ENCODE data around the gene TMEM217.

The TMEM217 gene

DNA sequence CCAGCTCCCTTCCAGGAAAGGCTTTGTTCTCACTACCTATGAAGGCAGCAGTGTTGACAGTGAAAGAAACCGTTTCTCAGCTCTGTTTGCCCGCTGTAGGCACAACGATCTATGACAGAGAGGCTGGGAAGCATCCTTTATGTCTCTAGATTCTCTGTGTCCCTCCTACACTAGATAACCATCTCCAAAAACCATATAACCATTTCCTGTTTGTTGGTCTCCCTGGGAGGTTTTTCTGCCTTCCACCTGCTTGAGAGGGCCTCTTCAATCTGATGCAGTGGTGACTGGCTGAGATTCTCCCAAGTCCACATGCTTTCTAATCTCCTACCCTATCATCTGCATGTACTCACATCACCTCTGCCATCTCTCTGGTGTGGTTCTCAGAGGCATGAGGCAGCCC, 32.0 kb upstream of the TMEM217 start:
- ChIA-PET CTCF (interaction anchor here (0.9 to 2.1 kb wide), 3 partner anchors 12 to 18 kb away, joined by 4 to 8 read pairs (median 4); no protein-coding TSS in a partner anchor), POLR2A (no interaction called here)
- no peak for DNase-seq
- Histone ChIP-seq H3K4me1 (ENCODE audit: control extremely low read depth in 1 of 4, control insufficient read depth in 4 of 4, insufficient read depth in 4 of 4, low read length in 3 of 4) (peaks cover 0 to 15% (median 3%) of the 10 kb centered on the region in 4 experiments), H3K27me3 (replicated peaks in 2 of 5; ENCODE audit: control insufficient read depth in 4 of 5, insufficient read depth in 5 of 5, low read length in 4 of 5) (no peaks in the 10 kb centered on the region), H3K4me3 (ENCODE audit: control insufficient read depth in 1 of 7, extremely low read depth in 1 of 7, insufficient read depth in 4 of 7, low read depth in 2 of 7, low read length in 6 of 7) (no peak overlapping the region), H3K27ac (ENCODE audit: insufficient read depth in 1 of 2, low read depth in 1 of 2, low read length in 2 of 2, poor library complexity in 1 of 2, severe bottlenecking in 2 of 2) (no peak overlapping the region), H3K36me3 (ENCODE audit: control insufficient read depth in 4 of 4, insufficient read depth in 4 of 4, low read length in 3 of 4) (peaks cover 16 to 59% (median 28%) of the 10 kb centered on the region in 4 experiments), H3K9me3 (ENCODE audit: control extremely low read depth in 1 of 5, control insufficient read depth in 4 of 5, insufficient read depth in 2 of 5, low read depth in 1 of 5, low read length in 4 of 5) (peaks cover 0 to 4% (median 2%) of the 10 kb centered on the region in 5 experiments)
- WGBS (ENCODE audit: insufficient coverage): 100% methylated on average over 3 of the region's 3 CpGs

DNA sequence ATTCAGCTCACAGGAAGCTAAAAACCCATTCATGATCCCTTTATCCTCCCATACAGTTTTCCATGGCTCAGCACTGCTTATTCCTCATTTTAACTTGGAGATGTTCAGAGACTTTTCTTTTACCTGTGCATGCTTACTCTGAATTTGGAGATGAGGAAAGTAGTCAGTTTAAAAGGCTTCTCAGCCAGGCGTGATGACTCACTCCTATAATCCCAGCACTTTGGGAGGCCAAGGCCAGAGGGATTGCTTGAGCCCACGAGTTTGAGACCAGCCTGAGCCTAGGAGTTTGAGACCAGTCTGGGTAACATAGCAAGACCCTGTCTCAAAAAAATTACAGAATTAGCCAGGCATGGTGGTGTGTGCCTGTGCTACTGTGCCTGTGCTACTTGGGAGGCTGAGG, 30.3 kb upstream of the TMEM217 start:
- Histone ChIP-seq H3K27me3 (replicated peaks in 2 of 5; ENCODE audit: control insufficient read depth in 4 of 5, insufficient read depth in 5 of 5, low read length in 4 of 5) (no peaks in the 10 kb centered on the region), H3K36me3 (ENCODE audit: control insufficient read depth in 4 of 4, insufficient read depth in 4 of 4, low read length in 3 of 4) (peaks cover 17 to 63% (median 31%) of the 10 kb centered on the region in 4 experiments), H3K4me1 (ENCODE audit: control extremely low read depth in 1 of 4, control insufficient read depth in 4 of 4, insufficient read depth in 4 of 4, low read length in 3 of 4) (peaks cover 0 to 15% (median 3%) of the 10 kb centered on the region in 4 experiments), H3K9me3 (ENCODE audit: control extremely low read depth in 1 of 5, control insufficient read depth in 4 of 5, insufficient read depth in 2 of 5, low read depth in 1 of 5, low read length in 4 of 5) (no peaks in the 10 kb centered on the region), H3K4me3 (ENCODE audit: control insufficient read depth in 1 of 7, extremely low read depth in 1 of 7, insufficient read depth in 4 of 7, low read depth in 2 of 7, low read length in 6 of 7) (no peak overlapping the region), H3K27ac (ENCODE audit: insufficient read depth in 1 of 2, low read depth in 1 of 2, low read length in 2 of 2, poor library complexity in 1 of 2, severe bottlenecking in 2 of 2) (no peak overlapping the region)
- POLR2A ChIA-PET: no interaction called here
- DNase-seq: no peak
- 100% methylated on average over 2 of the region's 2 CpGs for WGBS (ENCODE audit: insufficient coverage)
- CTCF ChIA-PET: interaction anchor here (1.9 kb wide), 1 partner anchor 17 kb away, joined by 4 read pairs; no protein-coding TSS in a partner anchor

- Histone ChIP-seq H3K9me3 (ENCODE audit: control extremely low read depth in 1 of 5, control insufficient read depth in 4 of 5, insufficient read depth in 2 of 5, low read depth in 1 of 5, low read length in 4 of 5) (no peaks in the 10 kb centered on the region), H3K4me1 (ENCODE audit: control extremely low read depth in 1 of 4, control insufficient read depth in 4 of 4, insufficient read depth in 4 of 4, low read length in 3 of 4) (peaks cover 0 to 15% (median 3%) of the 10 kb centered on the region in 4 experiments), H3K27me3 (replicated peaks in 2 of 5; ENCODE audit: control insufficient read depth in 4 of 5, insufficient read depth in 5 of 5, low read length in 4 of 5) (no peaks in the 10 kb centered on the region), H3K27ac (ENCODE audit: insufficient read depth in 1 of 2, low read depth in 1 of 2, low read length in 2 of 2, poor library complexity in 1 of 2, severe bottlenecking in 2 of 2) (no peak overlapping the region), H3K36me3 (ENCODE audit: control insufficient read depth in 4 of 4, insufficient read depth in 4 of 4, low read length in 3 of 4) (peaks cover 17 to 67% (median 36%) of the 10 kb centered on the region in 4 experiments), H3K4me3 (ENCODE audit: control insufficient read depth in 1 of 7, extremely low read depth in 1 of 7, insufficient read depth in 4 of 7, low read depth in 2 of 7, low read length in 6 of 7) (no peak overlapping the region)
- CTCF ChIA-PET: no interaction called here
- WGBS (ENCODE audit: insufficient coverage): no CpG with 5 or more reads among the region's 2 CpGs
- POLR2A ChIA-PET: no interaction called here
- DNase-seq: no peak
These were observed 29.7 kb upstream of the TMEM217 start for GRCh38 chr6:37287519-37288157.

- H3K36me3 ChIP-seq (ENCODE audit: control insufficient read depth in 4 of 4, insufficient read depth in 4 of 4, low read length in 3 of 4): peaks cover 19 to 61% (median 34%) of the 10 kb centered on the region in 4 experiments
- no peak overlapping the region for H3K27ac ChIP-seq (ENCODE audit: insufficient read depth in 1 of 2, low read depth in 1 of 2, low read length in 2 of 2, poor library complexity in 1 of 2, severe bottlenecking in 2 of 2)
- H3K27me3 ChIP-seq (replicated peaks in 2 of 5; ENCODE audit: control insufficient read depth in 4 of 5, insufficient read depth in 5 of 5, low read length in 4 of 5): no peaks in the 10 kb centered on the region
- H3K4me1 ChIP-seq (ENCODE audit: control extremely low read depth in 1 of 4, control insufficient read depth in 4 of 4, insufficient read depth in 4 of 4, low read length in 3 of 4): peaks cover 0 to 22% (median 3%) of the 10 kb centered on the region in 4 experiments
- H3K4me3 ChIP-seq (ENCODE audit: control insufficient read depth in 1 of 7, extremely low read depth in 1 of 7, insufficient read depth in 4 of 7, low read depth in 2 of 7, low read length in 6 of 7): no peak overlapping the region
- WGBS (ENCODE audit: insufficient coverage): 100% methylated on average over 1 of the region's 4 CpGs
- DNase-seq: peak in 1 of 3 donors; percentile 27
- CTCF ChIA-PET: interaction anchor here (0.6 to 1.3 kb wide), 3 partner anchors 12 to 268 kb away, joined by 3 read pairs; no protein-coding TSS in a partner anchor
- H3K9me3 ChIP-seq (ENCODE audit: control extremely low read depth in 1 of 5, control insufficient read depth in 4 of 5, insufficient read depth in 2 of 5, low read depth in 1 of 5, low read length in 4 of 5): no peaks in the 10 kb centered on the region
- POLR2A ChIA-PET: no interaction called here
These were observed 27.9 kb upstream of the TMEM217 start for GRCh38 chr6:37285861-37286311.

DNA sequence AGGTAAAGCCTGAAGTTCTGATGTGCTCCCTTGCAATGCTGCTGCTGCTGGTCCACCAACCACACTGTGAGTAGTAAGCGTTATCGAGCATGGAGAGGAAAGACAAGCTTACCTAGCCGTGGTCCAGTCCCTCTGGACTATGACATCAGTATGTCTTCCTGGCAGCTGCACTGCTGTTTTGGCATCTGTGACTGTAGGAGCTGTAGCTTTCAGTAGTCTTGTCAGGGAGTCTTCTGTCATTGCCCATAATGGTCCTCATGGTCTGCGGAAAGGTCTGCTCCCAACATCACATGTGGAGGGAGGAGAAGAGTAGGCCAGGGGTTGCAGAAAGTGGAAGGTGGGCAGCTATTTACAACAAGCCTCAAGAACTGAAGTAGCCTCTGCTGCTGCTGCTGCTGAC, 26.8 kb upstream of the TMEM217 start:
- no peaks in the 10 kb centered on the region for H3K27me3 ChIP-seq (replicated peaks in 2 of 5; ENCODE audit: control insufficient read depth in 4 of 5, insufficient read depth in 5 of 5, low read length in 4 of 5)
- H3K27ac ChIP-seq (ENCODE audit: insufficient read depth in 1 of 2, low read depth in 1 of 2, low read length in 2 of 2, poor library complexity in 1 of 2, severe bottlenecking in 2 of 2): no peak overlapping the region
- ChIA-PET CTCF (interaction anchor here (1.1 to 1.4 kb wide), 2 partner anchors 10 to 17 kb away, joined by 3 to 4 read pairs; no protein-coding TSS in a partner anchor), POLR2A (no interaction called here)
- DNase-seq: no peak
- no peak overlapping the region for H3K4me3 ChIP-seq (ENCODE audit: control insufficient read depth in 1 of 7, extremely low read depth in 1 of 7, insufficient read depth in 4 of 7, low read depth in 2 of 7, low read length in 6 of 7)
- H3K36me3 ChIP-seq (ENCODE audit: control insufficient read depth in 4 of 4, insufficient read depth in 4 of 4, low read length in 3 of 4): peaks cover 20 to 56% (median 38%) of the 10 kb centered on the region in 4 experiments
- H3K4me1 ChIP-seq (ENCODE audit: control extremely low read depth in 1 of 4, control insufficient read depth in 4 of 4, insufficient read depth in 4 of 4, low read length in 3 of 4): peaks cover 2 to 28% (median 6%) of the 10 kb centered on the region in 4 experiments
- 92% methylated on average over 4 of the region's 4 CpGs for WGBS (ENCODE audit: insufficient coverage)
- no peaks in the 10 kb centered on the region for H3K9me3 ChIP-seq (ENCODE audit: control extremely low read depth in 1 of 5, control insufficient read depth in 4 of 5, insufficient read depth in 2 of 5, low read depth in 1 of 5, low read length in 4 of 5)

- Histone ChIP-seq H3K9me3 (ENCODE audit: control extremely low read depth in 1 of 5, control insufficient read depth in 4 of 5, insufficient read depth in 2 of 5, low read depth in 1 of 5, low read length in 4 of 5) (no peaks in the 10 kb centered on the region), H3K27ac (ENCODE audit: insufficient read depth in 1 of 2, low read depth in 1 of 2, low read length in 2 of 2, poor library complexity in 1 of 2, severe bottlenecking in 2 of 2) (no peak overlapping the region), H3K36me3 (ENCODE audit: control insufficient read depth in 4 of 4, insufficient read depth in 4 of 4, low read length in 3 of 4) (peaks cover 20 to 58% (median 41%) of the 10 kb centered on the region in 4 experiments), H3K4me3 (ENCODE audit: control insufficient read depth in 1 of 7, extremely low read depth in 1 of 7, insufficient read depth in 4 of 7, low read depth in 2 of 7, low read length in 6 of 7) (no peak overlapping the region), H3K27me3 (replicated peaks in 2 of 5; ENCODE audit: control insufficient read depth in 4 of 5, insufficient read depth in 5 of 5, low read length in 4 of 5) (no peaks in the 10 kb centered on the region), H3K4me1 (ENCODE audit: control extremely low read depth in 1 of 4, control insufficient read depth in 4 of 4, insufficient read depth in 4 of 4, low read length in 3 of 4) (peaks cover 5 to 33% (median 11%) of the 10 kb centered on the region in 4 experiments)
- WGBS (ENCODE audit: insufficient coverage): 100% methylated on average over 3 of the region's 3 CpGs
- CTCF ChIA-PET: interaction anchor here (0.6 to 1.4 kb wide), 3 partner anchors 11 to 220 kb away, joined by 3 to 4 read pairs (median 3); no protein-coding TSS in a partner anchor
- no peak for DNase-seq
- POLR2A ChIA-PET: interaction anchor here (0.6 kb wide), 2 partner anchors 26 to 164 kb away, joined by 3 to 4 read pairs; partner anchors contain the start of genes TBC1D22B and TMEM217
These were observed 25.8 kb upstream of the TMEM217 start for GRCh38 chr6:37283671-37284151.

- no peak overlapping the region for H3K27ac ChIP-seq (ENCODE audit: insufficient read depth in 1 of 2, low read depth in 1 of 2, low read length in 2 of 2, poor library complexity in 1 of 2, severe bottlenecking in 2 of 2)
- H3K9me3 ChIP-seq (ENCODE audit: control extremely low read depth in 1 of 5, control insufficient read depth in 4 of 5, insufficient read depth in 2 of 5, low read depth in 1 of 5, low read length in 4 of 5): no peaks in the 10 kb centered on the region
- H3K36me3 ChIP-seq (ENCODE audit: control insufficient read depth in 4 of 4, insufficient read depth in 4 of 4, low read length in 3 of 4): peaks cover 20 to 58% (median 40%) of the 10 kb centered on the region in 4 experiments
- H3K4me1 ChIP-seq (ENCODE audit: control extremely low read depth in 1 of 4, control insufficient read depth in 4 of 4, insufficient read depth in 4 of 4, low read length in 3 of 4): peaks cover 5 to 38% (median 13%) of the 10 kb centered on the region in 4 experiments
- H3K27me3 ChIP-seq (replicated peaks in 2 of 5; ENCODE audit: control insufficient read depth in 4 of 5, insufficient read depth in 5 of 5, low read length in 4 of 5): no peaks in the 10 kb centered on the region
- ChIA-PET CTCF (interaction anchor here (0.6 to 1.0 kb wide), 2 partner anchors 30 to 220 kb away, joined by 3 read pairs; no protein-coding TSS in a partner anchor), POLR2A (interaction anchor here (0.6 kb wide), 2 partner anchors 26 to 164 kb away, joined by 3 to 4 read pairs; partner anchors contain the start of genes TBC1D22B and TMEM217)
- H3K4me3 ChIP-seq (ENCODE audit: control insufficient read depth in 1 of 7, extremely low read depth in 1 of 7, insufficient read depth in 4 of 7, low read depth in 2 of 7, low read length in 6 of 7): no peak overlapping the region
- 100% methylated on average over 1 of the region's 3 CpGs for WGBS (ENCODE audit: insufficient coverage)
- DNase-seq: no peak
These were observed 25.3 kb upstream of the TMEM217 start for GRCh38 chr6:37283268-37283667.
